ENCODE results near the gene NOS1AP.
"Not testable (repeated sequence)": the region's sequence is repeated elsewhere in the genome, so short reads cannot be mapped to it uniquely, and the experiment has no call there.

NOS1AP gene

DNA sequence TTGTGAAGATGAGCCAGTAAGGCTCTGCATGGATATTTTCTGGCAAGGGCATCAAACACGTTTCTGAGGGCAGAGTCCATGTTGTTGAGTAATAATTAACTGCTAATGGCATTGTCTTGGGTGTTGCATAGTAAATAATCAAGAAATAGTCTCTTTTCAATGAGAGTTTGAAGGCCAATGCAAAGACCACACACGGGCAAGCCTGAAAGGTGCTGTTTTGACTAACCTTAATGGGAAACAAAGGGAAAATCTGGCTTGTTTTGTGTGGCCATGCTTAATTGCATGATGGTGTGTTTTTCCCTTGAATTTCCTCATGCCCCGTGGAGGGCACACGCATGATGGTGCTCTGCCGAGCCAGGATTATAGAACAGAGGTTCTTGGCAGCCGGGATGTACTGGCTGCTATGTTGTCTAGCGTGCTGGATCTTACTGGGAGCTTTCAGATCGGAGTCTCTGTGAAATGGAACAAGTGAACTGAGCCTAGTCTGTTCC, 127.6 kb downstream of the NOS1AP start:
- H3K9ac ChIP-seq (ENCODE audit: low read depth in 1 of 2, low read length in 2 of 2) = no peak overlapping the region

DNA sequence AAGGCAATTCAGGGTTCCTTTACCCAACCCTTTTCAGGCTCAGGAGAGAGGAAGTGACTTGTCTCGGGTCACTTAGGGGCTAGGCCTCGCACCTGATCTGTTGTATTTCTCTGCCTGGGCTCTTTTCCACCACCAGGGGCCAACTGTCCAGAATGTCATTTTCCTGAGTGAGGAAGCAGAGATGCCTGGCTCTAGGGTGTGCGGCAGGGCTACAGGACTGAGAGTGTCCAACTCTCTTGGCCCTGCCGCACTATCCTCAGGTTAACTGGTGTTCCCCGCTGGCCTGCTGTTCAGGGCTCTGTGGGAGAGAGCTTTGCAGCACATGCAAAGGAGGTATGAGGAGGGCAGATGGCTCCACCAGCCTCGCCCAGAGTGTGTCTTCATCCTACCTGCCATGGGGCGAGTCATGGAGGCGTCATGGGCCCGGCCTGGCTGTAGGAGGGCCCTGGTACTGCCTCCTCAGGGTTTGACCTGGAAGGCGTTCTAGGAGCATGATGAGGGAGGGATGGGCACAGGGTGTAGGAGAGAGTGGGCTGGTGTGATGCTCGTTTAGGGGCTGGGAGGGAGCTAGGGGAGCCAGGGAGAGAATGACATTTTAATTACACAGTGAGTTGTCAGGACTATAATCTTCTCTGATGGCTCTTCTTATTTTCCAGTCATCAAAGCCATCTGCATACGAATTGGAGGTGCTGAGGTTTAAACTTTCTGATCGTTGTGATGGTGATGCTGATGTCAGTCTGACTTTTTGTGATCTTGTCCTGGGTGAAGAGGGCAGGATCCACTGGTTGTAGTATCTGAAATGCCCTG, 128.3 kb downstream of the NOS1AP start:
- no peak overlapping the region for H3K4me3 ChIP-seq (ENCODE audit: low read length in 2 of 2)

More for the DNA sequence above, 127.6 kb downstream of the NOS1AP start:
- Histone ChIP-seq H3K27ac (ENCODE audit: low read depth in 2 of 2, low read length in 2 of 2) (no peak overlapping the region), H3K4me3 (ENCODE audit: low read length in 2 of 2) (no peak overlapping the region), H3K27me3 (ENCODE audit: control insufficient read depth in 2 of 2, insufficient read depth in 2 of 2, low read length in 2 of 2) (no peaks in the 10 kb centered on the region), H3K4me1 (ENCODE audit: control insufficient read depth in 2 of 2, insufficient read depth in 2 of 2, low read length in 2 of 2) (peaks cover 3 to 11% of the 10 kb centered on the region in 2 donors), H3K36me3 (ENCODE audit: control insufficient read depth in 2 of 2, insufficient read depth in 2 of 2, low read length in 2 of 2) (no peaks in the 10 kb centered on the region), H3K9me3 (ENCODE audit: control insufficient read depth in 2 of 2, low read length in 2 of 2) (no peaks in the 10 kb centered on the region)

DNA sequence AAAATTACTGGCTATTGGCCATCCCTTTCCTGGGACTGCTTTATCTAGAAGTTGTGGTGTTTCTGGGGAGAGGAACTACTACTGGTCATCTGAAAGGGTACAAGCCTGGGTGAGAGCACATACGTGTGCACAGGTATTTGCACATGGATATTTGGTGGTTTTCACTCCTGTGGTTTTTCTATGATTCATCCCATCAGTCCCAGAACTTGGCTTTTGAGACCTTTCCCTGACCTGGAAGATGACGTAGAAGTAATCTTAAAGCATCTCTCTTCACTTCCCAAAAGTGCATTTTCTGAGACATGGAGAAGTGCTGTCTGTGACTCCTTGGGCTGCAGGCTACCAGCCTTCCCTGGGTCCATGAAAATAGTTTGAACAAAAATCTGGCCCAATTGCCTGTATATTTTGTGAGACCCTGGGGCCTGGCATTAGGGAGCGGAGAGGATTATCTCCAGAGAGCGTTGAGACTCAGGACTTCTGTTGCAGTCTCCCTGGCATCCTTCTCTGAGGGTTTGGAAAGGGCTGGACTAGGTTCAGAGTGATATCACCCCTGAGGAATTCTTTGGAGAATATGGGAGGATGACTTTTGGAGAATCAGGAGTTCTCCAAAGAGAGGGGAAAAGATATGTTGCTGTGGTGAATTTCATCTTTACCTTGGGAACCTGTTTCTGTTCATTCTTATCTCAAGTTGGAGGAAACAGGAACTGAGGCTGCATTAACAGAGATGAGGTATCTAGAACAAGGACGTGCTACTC, 130.8 kb downstream of the NOS1AP start:
- Histone ChIP-seq H3K4me1 (ENCODE audit: control insufficient read depth in 2 of 2, insufficient read depth in 2 of 2, low read length in 2 of 2) (peaks cover 3 to 11% of the 10 kb centered on the region in 2 donors), H3K9me3 (ENCODE audit: control insufficient read depth in 2 of 2, low read length in 2 of 2) (no peaks in the 10 kb centered on the region), H3K36me3 (ENCODE audit: control insufficient read depth in 2 of 2, insufficient read depth in 2 of 2, low read length in 2 of 2) (no peaks in the 10 kb centered on the region), H3K4me3 (ENCODE audit: low read length in 2 of 2) (no peak overlapping the region), H3K9ac (ENCODE audit: low read depth in 1 of 2, low read length in 2 of 2) (no peak overlapping the region), H3K27ac (ENCODE audit: low read depth in 2 of 2, low read length in 2 of 2) (no peak overlapping the region), H3K27me3 (ENCODE audit: control insufficient read depth in 2 of 2, insufficient read depth in 2 of 2, low read length in 2 of 2) (no peaks in the 10 kb centered on the region)

More for the DNA sequence above, 128.3 kb downstream of the NOS1AP start:
- Histone ChIP-seq H3K9me3 (ENCODE audit: control insufficient read depth in 2 of 2, low read length in 2 of 2) (no peaks in the 10 kb centered on the region), H3K27ac (ENCODE audit: low read depth in 2 of 2, low read length in 2 of 2) (no peak overlapping the region), H3K27me3 (ENCODE audit: control insufficient read depth in 2 of 2, insufficient read depth in 2 of 2, low read length in 2 of 2) (no peaks in the 10 kb centered on the region), H3K9ac (ENCODE audit: low read depth in 1 of 2, low read length in 2 of 2) (no peak overlapping the region), H3K36me3 (ENCODE audit: control insufficient read depth in 2 of 2, insufficient read depth in 2 of 2, low read length in 2 of 2) (no peaks in the 10 kb centered on the region), H3K4me1 (ENCODE audit: control insufficient read depth in 2 of 2, insufficient read depth in 2 of 2, low read length in 2 of 2) (peaks cover 3 to 11% of the 10 kb centered on the region in 2 donors)

DNA sequence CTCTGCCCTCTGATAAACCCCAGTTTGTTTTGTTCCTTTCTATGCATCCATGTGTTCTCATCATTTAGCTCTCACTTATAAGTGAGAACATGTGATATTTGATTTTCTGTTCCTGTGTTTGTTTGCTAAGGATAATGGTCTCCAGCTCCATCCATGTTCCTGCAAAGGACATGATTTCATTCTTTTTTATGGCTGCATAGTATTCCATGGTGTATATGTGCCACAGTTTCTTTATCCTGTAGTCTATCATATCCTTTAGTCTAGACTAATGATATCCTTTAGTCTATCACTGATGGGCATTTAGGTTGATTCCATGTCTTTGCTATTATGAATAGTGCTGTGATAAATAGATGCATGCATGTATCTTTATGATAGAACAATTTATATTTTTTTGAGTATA, 131.6 kb downstream of the NOS1AP start:
- H3K4me1 ChIP-seq (ENCODE audit: control insufficient read depth in 2 of 2, insufficient read depth in 2 of 2, low read length in 2 of 2); H3K4me3 ChIP-seq (ENCODE audit: low read length in 2 of 2): not testable (repeated sequence)

DNA sequence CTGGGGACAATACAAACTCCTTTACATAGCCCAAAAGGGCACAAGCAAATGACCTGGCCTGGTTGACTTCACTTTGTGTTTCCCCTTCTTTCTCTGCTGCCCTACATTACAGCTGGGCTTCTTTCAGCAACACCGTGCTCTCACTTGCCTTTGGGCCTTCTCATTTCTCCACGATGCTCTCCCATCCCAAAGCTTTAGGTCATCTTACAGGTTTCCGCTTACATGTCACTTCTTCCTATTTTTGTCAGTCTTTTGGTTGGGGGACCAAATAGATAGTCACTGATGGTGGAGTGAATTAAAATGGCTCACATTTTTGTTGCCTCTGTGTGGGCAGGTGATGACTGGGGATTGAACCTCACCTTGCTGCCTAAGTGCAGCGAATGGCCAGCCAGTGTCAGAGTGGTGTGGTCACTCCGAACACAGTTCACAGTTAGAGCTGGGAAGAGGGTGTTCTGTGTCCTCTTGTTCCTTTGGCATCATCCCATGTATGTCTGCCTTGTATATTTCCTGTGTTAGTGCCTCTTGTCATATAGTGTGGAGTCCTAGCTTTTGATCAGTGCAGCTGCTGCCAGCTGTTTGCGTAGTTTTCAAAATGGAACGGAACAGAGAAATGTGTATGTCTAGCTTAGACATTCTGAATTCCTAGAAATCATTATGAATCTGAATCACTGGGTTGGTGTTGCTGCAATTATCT, 134.8 kb downstream of the NOS1AP start:
- Histone ChIP-seq H3K9ac (ENCODE audit: low read depth in 1 of 2, low read length in 2 of 2) (no peak overlapping the region), H3K27me3 (ENCODE audit: control insufficient read depth in 2 of 2, insufficient read depth in 2 of 2, low read length in 2 of 2) (no peaks in the 10 kb centered on the region), H3K36me3 (ENCODE audit: control insufficient read depth in 2 of 2, insufficient read depth in 2 of 2, low read length in 2 of 2) (no peaks in the 10 kb centered on the region), H3K4me1 (ENCODE audit: control insufficient read depth in 2 of 2, insufficient read depth in 2 of 2, low read length in 2 of 2) (peaks cover 8 to 12% of the 10 kb centered on the region in 2 donors), H3K4me3 (ENCODE audit: low read length in 2 of 2) (no peak overlapping the region), H3K9me3 (ENCODE audit: control insufficient read depth in 2 of 2, low read length in 2 of 2) (no peaks in the 10 kb centered on the region), H3K27ac (ENCODE audit: low read depth in 2 of 2, low read length in 2 of 2) (no peak overlapping the region)

More for the DNA sequence above, 131.6 kb downstream of the NOS1AP start:
- H3K36me3 ChIP-seq (ENCODE audit: control insufficient read depth in 2 of 2, insufficient read depth in 2 of 2, low read length in 2 of 2); H3K9ac ChIP-seq (ENCODE audit: low read depth in 1 of 2, low read length in 2 of 2); H3K27me3 ChIP-seq (ENCODE audit: control insufficient read depth in 2 of 2, insufficient read depth in 2 of 2, low read length in 2 of 2); H3K27ac ChIP-seq (ENCODE audit: low read depth in 2 of 2, low read length in 2 of 2); H3K9me3 ChIP-seq (ENCODE audit: control insufficient read depth in 2 of 2, low read length in 2 of 2): not testable (repeated sequence)

DNA sequence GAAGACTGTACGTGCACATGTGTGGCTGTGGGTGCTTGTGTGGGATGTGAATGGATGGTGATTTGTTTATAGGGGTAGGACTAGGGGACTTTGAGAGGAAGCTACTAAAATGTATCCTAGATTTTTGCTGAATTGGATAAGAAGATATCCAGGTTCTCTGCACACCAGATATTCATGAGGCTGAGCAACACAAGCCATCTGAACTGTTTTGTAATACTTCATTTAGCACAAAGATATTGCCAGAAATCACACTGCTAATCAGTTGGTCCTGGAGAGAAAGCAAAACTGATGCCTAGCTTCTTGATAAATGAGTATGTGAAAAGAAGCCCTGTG, 135.3 kb downstream of the NOS1AP start:
- Histone ChIP-seq H3K9ac (ENCODE audit: low read depth in 1 of 2, low read length in 2 of 2) (no peak overlapping the region), H3K4me1 (ENCODE audit: control insufficient read depth in 2 of 2, insufficient read depth in 2 of 2, low read length in 2 of 2) (peaks cover 8 to 12% of the 10 kb centered on the region in 2 donors), H3K9me3 (ENCODE audit: control insufficient read depth in 2 of 2, low read length in 2 of 2) (no peaks in the 10 kb centered on the region), H3K27ac (ENCODE audit: low read depth in 2 of 2, low read length in 2 of 2) (no peak overlapping the region), H3K27me3 (ENCODE audit: control insufficient read depth in 2 of 2, insufficient read depth in 2 of 2, low read length in 2 of 2) (no peaks in the 10 kb centered on the region), H3K36me3 (ENCODE audit: control insufficient read depth in 2 of 2, insufficient read depth in 2 of 2, low read length in 2 of 2) (no peaks in the 10 kb centered on the region), H3K4me3 (ENCODE audit: low read length in 2 of 2) (no peak overlapping the region)

DNA sequence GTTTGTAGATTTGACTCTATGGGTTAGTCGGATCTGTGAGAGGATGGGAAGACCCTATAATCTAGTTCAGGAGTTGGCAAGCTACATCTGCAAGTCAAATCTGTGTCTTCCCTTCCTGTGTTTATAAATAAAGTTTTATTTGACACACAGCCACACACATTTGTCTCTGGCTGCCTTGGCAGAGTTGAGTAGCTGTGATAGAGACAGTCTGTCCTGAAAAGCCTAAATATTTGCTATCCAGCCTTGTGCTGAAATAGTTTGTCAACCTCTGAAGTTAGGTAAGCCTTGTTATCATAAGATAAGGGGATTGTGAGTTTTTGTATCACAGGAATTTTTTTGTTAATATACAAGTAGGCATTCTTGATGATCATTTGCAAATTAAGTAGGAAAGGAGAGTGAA, 136.8 kb downstream of the NOS1AP start:
- H3K27ac ChIP-seq (ENCODE audit: low read depth in 2 of 2, low read length in 2 of 2) = no peak overlapping the region
- H3K9ac ChIP-seq (ENCODE audit: low read depth in 1 of 2, low read length in 2 of 2) = peak overlapping the region in 1 of 2 donors; percentile 59
- no peaks in the 10 kb centered on the region for H3K27me3 ChIP-seq (ENCODE audit: control insufficient read depth in 2 of 2, insufficient read depth in 2 of 2, low read length in 2 of 2)
- H3K36me3 ChIP-seq (ENCODE audit: control insufficient read depth in 2 of 2, insufficient read depth in 2 of 2, low read length in 2 of 2) = no peaks in the 10 kb centered on the region
- no peak overlapping the region for H3K4me3 ChIP-seq (ENCODE audit: low read length in 2 of 2)
- no peaks in the 10 kb centered on the region for H3K9me3 ChIP-seq (ENCODE audit: control insufficient read depth in 2 of 2, low read length in 2 of 2)
- peaks cover 8 to 12% of the 10 kb centered on the region in 2 donors for H3K4me1 ChIP-seq (ENCODE audit: control insufficient read depth in 2 of 2, insufficient read depth in 2 of 2, low read length in 2 of 2)

DNA sequence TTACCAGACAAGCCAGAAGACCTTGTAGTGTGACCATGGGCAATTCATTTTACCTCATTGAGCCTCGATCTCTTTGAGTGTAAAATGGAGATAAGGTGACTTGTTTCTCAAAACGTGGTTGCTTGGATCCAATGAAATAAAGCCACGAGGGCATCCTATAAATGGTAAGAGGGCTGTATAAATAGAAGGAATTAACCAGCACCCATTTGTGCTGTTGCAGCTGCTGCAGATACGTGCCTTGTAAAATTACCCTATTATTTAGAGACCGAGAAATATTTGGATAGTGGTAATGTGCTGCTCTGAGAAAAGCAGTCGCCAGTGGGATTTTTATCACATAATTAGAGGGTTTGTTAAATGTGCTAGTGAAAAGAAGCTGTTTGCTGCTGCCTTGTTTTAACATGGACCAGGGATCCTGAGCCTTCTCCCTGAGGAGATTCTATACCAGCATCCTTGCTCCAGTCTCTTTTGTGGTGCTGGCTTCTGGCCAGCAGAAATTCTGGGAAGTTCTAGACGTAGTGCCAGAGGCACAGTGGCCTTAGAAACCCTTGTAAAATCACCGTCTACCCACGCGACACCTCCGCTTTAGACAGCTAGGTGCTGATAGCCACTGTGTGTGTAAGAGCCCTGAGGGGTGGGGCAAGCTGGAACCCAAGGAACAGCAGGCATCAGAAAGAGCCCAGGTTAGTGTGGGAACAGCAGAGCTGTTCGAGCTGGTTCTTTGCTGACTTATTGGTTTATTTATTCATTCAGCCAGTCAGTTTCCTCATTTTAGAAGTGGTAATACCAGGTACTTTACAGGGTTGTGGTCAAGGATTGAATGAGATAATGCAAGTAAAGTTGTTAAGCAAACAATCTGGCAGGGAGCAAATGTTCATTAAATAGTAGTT, 137.5 kb downstream of the NOS1AP start:
- H3K27me3 ChIP-seq (ENCODE audit: control insufficient read depth in 2 of 2, insufficient read depth in 2 of 2, low read length in 2 of 2) = no peaks in the 10 kb centered on the region
- H3K9me3 ChIP-seq (ENCODE audit: control insufficient read depth in 2 of 2, low read length in 2 of 2) = no peaks in the 10 kb centered on the region
- peaks cover 8 to 12% of the 10 kb centered on the region in 2 donors for H3K4me1 ChIP-seq (ENCODE audit: control insufficient read depth in 2 of 2, insufficient read depth in 2 of 2, low read length in 2 of 2)
- peak overlapping the region; percentile 69 to 81 for H3K27ac ChIP-seq (ENCODE audit: low read depth in 2 of 2, low read length in 2 of 2)
- no peaks in the 10 kb centered on the region for H3K36me3 ChIP-seq (ENCODE audit: control insufficient read depth in 2 of 2, insufficient read depth in 2 of 2, low read length in 2 of 2)
- peak overlapping the region; percentile 14 to 59 for H3K9ac ChIP-seq (ENCODE audit: low read depth in 1 of 2, low read length in 2 of 2)
- H3K4me3 ChIP-seq (ENCODE audit: low read length in 2 of 2) = no peak overlapping the region

DNA sequence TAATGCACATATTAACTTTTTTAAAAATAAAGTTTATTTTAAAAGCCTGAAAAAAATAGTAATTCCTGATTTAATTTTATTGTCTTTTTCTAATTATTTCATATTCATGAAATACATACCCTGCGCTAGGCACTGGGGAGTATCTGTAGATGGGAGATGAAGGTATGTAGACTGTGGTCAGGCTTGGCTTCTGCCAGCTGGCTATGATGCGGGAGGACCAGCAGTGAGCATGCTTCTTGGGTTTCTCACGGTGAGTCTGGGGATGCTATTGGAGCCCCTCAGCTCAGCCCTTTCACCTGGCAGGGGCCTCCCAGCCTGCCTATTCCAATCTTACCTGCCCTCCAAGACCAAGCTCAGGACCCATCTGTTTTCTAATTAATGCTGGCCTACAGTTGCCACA, 138.4 kb downstream of the NOS1AP start:
- Histone ChIP-seq H3K4me1 (ENCODE audit: control insufficient read depth in 2 of 2, insufficient read depth in 2 of 2, low read length in 2 of 2) (peaks cover 8 to 17% of the 10 kb centered on the region in 2 donors), H3K36me3 (ENCODE audit: control insufficient read depth in 2 of 2, insufficient read depth in 2 of 2, low read length in 2 of 2) (no peaks in the 10 kb centered on the region), H3K27ac (ENCODE audit: low read depth in 2 of 2, low read length in 2 of 2) (no peak overlapping the region), H3K27me3 (ENCODE audit: control insufficient read depth in 2 of 2, insufficient read depth in 2 of 2, low read length in 2 of 2) (no peaks in the 10 kb centered on the region), H3K4me3 (ENCODE audit: low read length in 2 of 2) (no peak overlapping the region), H3K9me3 (ENCODE audit: control insufficient read depth in 2 of 2, low read length in 2 of 2) (no peaks in the 10 kb centered on the region), H3K9ac (ENCODE audit: low read depth in 1 of 2, low read length in 2 of 2) (no peak overlapping the region)
